ENCODE results near the gene TPGS2.
"Not testable (repeated sequence)": the region's sequence is repeated elsewhere in the genome, so short reads cannot be mapped to it uniquely, and the experiment has no call there.

The TPGS2 gene

DNA sequence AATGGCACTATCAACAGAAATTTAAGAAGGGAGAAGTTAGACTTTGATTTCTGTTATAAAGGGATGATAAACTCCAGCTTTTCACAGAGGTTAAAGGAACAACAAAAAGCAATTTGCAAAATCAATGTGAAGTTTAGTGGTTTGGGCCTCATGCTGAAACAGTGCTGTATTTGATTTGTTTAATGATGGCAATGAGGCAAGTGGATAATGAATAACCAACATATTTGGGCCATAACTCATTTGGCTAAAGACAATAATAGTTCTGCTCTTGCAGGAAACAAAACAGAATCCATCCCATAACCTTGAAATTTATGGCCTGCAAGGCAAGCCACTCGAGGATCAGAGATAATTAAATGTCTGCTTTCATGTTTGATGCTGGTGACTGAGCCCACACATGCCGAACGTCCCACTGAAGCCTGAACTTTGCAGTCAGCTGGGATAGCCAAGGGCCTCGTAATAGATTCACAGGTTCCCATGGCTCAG lies 56.5 kb downstream of the TPGS2 start:
- DNase-seq (ENCODE audit: low spot score): no peak

DNA sequence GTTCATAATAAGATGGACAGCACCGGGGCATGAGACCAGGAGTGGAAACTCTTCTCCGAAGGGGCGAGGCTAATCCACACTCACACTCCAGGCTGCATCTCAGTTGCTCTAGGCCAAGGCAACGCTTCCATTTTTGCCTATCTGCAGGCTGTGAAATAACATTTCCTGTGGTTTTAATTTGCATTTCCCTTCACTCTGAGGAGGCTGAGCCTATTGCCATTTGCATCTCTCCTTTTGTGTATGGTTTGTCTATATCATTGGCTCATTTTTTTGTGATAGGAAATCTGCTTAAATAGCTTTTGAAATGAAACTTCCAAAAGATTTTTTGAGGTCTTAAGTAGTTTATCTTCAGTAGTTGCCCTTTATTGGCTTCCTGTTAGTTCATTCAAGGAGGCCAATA lies 57.6 kb downstream of the TPGS2 start:
- DNase-seq (ENCODE audit: low spot score): no peak

DNA sequence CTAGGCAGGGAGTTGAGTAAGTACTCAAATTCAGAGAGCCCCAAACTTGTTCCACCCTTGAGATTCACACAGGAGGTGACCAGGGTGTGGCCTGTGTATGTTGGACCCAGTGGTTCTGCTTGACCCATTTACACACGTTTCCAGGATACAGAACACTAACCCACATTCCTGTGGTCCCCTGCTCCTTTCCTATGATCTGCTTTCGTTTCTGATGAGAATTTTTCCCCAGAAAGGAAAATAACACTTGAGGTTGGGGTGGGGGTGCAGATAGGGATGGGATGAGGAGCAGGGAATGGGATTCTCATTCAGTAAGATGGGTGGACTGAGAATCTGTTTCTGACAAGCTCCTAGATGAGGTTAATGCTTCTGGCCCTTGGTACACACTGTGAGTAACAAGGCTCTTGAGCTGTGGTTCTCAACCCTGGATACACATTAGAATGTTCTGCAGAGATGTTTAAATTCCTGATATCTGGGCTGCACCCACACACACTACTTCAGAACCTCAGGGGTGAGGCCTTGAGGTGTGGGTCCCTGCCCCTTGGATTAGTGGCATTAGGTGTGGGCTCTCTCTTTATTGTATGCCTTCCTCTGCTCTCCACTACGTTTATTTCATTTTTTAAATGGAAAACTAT lies 58.4 kb downstream of the TPGS2 start:
- no peak for DNase-seq (ENCODE audit: low spot score)

DNA sequence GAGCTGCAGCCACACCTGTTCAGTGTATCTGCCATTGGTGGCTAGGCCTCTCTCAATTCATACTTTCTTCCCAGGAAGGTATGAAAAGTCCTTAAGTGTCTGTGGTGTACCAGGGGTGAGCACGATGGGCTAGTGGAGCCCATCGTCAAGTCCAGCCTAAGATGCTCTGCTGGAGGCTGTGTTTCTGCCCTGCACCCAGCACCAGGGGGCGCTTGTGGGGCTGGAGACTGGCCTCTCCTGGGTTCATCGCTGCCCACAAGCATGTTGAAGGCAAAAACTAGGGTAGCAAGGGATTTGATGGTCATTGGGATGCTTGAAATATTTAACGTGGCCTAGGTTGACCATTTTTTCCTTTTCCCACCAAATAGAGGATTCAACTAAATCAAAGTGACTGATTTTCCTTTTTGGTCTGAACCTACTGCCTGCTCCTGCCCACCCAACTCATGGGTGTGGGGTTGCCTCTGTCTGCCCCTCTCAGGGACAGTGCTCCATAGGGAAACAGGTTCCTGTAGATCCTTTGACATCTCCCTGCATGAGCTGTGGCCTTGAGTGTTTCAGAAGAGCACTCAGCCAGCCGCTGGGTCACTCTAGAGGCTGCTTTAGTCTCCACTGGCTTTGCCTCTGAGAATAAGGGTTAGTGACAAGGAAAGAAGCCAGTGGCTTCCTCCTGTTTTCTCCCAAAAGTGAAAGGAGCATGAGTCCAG lies 59.0 kb downstream of the TPGS2 start:
- no peak for DNase-seq (ENCODE audit: low spot score)

DNA sequence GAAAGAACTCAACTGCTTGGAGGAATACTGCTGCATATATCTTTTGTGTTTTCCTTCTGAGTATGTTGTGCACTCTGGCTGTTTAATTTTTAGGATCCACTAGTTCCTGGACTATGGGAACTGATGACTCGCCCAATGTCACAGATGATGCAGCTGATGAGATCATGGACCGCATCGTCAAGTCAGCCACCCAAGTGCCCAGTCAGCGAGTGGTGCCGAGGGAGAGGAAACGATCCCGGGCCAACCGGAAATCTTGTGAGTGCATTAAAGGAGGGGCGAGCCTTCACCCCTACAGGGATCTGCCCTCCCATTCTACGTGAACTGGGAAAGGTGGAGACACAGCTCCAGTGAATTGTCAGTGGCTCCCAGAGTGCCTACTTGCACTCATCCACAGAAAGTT lies 59.6 kb downstream of the TPGS2 start:
- no peak for DNase-seq (ENCODE audit: low spot score)

DNA sequence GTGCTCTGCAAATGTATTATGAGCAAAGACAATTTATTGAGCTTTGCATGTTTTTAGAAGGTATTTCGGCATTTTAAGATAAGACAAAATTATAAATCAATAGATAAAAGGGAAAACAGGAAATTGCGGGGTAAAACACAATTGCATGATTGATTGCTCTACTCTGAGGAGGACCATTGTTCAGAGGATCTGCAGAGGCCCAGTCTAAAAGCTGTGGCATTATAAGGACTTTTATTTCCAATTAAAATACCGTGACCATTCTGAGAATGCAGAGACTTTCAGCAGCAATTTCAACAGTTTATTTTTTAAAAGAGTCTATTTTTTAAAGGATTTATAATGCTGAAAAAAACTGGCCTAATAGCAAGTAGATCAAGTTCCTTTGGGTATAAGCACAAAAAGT lies 62.0 kb downstream of the TPGS2 start:
- no peak for DNase-seq (ENCODE audit: low spot score)

DNA sequence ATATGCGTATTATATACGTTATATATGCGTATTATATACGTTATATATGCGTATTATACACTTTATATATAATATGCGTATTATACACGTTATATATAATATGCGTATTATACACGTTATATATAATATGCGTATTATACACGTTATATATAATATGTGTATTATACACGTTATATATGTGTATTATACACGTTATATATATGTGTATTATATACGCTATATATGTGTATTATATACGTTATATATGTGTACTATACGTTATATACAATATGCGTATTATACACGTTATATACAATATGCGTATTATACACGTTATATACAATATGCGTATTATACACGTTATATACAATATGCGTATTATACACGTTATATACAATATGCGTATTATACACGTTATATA lies 65.8 kb downstream of the TPGS2 start:
- DNase-seq (ENCODE audit: low spot score): not testable (repeated sequence)

DNA sequence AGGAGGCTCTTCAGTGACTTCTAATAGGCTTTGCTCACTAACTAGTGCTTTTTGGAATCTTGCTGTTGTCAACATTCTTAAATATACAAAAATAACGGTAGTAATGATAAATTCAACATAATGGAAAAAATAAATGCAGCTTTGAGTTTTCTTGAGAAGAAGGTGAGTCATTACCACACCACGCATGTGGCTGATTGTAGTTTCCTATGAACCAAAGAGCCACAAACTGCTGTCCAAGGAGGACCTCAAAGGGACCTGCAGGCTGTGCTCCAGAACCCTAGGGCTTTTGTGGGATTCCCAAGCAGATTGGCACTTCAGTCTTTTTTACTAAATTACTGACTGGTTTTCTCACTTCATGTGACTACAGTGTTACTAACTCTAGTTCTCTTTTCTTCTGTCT lies 66.7 kb downstream of the TPGS2 start:
- no peak for DNase-seq (ENCODE audit: low spot score)

DNA sequence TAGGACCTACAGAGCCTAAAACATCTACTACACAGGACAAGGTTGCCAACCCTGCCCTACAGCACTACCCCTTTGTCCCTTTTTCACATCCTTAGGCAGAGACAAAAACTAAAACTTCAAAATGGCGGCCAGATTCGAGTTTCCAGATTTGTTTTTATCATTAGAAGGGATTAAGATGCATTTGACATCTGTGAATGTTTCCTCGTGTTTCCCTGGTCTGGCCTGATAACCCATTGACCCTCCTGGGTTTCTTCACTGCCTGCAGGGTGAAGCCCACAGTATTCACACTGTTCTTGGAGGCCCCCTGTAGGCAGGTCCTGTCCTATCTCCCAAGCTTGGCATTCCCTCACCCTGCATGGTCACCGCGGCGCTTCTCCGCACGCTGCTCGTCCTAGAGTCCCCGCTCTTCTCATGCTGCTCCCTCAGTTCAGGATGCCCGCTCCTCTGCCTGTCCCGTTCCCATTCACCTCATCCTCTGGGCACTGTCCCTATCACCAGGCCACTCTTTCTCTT lies 67.6 kb downstream of the TPGS2 start:
- no peak for DNase-seq (ENCODE audit: low spot score)

DNA sequence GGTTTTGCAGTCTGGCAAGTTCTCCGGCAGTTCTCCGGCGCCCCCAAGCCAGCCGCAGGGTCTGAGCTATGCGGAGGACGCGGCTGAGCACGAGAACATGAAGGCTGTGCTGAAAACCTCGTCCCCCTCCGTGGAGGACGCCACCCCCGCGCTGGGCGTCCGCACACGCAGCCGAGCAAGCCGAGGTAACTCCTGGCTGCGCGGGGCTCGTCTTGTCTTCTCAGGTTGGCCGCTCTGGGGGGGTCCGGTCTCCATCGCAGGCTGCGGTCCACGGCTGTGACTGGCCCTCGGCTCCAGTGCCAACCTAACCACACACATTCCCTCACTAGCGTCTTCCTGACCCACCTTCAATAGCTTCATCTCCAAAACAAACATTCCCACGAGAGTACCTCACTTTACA lies 68.2 kb downstream of the TPGS2 start:
- DNase-seq (ENCODE audit: low spot score): no peak

DNA sequence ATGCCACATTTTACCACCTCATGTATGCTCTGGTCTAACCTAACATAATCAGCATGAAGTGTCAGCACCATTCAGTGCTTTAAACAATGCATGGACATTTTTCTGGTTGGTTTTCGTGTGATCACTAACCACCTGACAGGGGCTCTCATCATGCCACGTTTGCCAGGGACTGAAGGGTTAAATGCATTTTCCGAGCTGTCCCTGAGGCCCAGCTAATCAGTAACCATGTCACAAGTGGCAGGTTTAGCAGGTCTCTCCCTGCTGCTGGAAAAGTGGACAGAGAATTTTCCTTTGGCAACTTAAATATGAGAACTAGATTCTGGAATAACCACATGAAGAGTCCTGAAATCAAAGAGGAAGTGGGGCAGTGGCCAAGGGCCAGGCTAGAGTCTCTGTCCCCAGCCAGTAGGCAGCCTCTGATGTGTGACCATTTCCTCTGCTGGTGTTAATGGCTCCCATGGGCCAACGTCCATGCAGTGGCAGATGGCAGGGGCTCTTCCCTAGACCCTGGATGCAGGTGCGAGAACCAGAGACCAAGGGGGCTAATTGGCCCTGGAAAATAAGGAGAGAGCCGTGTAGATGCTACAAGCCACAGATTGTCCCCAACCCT lies 69.5 kb downstream of the TPGS2 start:
- no peak for DNase-seq (ENCODE audit: low spot score)

DNA sequence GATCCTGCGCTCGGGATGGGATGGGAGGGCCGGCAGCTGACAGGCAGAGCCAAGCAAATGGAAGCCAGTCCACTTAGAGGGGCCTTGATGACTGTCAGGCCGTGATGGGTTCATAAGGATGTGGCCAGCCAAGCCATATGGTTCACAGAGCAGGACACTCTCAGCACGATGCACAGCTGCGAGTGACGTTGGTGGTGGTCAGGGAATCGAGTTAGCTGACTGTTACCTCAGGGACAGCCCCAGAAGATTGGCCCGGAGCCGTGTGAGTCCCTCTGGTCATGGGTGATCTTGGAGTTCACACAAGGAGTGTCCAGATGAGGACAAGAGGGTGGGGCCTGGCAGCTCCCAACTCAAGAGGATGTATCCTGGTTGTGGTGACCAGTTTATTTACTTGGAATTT lies 70.2 kb downstream of the TPGS2 start:
- DNase-seq (ENCODE audit: low spot score): no peak

DNA sequence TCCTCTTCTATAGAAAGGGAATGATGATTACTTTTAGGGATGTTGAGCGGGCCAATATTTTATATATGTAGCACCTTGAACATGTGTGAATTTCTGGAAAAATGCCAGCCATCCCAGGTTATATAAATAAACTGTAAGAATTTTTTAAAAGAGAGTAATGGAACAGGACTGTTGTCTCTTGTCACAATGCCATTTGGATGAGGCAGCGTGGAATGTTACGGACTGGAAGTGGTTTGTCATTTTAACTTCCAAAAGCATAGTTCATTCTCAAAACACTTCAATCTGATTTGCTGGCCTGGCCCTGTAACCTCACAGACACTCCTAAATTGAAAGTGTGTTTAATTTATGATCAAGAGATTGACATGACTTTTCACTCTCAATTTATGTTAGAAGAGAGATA lies 70.8 kb downstream of the TPGS2 start:
- DNase-seq (ENCODE audit: low spot score): no peak

DNA sequence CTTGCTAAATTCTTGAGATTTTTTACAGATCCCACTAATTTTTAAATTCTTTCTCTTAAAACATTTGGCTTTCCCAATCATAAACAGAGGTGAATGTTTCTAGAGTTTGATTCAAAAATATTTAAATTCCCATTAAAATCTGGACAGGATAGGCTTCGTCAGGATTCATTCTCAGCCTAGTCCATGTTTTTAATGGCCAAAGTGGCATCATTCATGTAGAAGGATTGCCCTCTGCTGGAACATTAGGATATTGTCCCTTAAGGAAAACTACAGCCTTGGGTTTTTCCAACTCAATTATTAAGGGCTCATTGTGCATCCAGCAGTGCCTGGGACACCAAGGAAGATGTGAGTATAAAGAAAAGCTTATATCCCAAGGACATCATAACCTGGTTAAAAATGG lies 71.7 kb downstream of the TPGS2 start:
- DNase-seq (ENCODE audit: low spot score): no peak

DNA sequence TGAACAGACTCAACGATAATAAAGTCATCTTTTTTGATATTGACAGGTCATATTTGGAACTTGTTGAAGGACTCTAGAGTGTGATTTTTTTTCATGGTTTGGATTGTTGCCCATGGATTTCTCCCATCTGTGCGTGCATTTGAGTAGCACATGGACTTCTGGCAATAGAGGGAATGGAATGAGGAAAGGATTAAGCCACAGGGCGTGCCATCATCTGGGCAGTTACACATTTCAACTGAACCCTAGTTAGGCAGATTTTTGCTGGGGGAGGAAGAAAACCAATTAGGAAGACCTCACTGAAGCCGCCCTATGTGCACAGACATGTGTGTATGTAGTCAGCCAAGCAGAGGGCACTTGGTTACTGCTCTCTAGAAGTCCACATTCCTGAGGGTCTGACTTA lies 72.6 kb downstream of the TPGS2 start:
- no peak for DNase-seq (ENCODE audit: low spot score)

DNA sequence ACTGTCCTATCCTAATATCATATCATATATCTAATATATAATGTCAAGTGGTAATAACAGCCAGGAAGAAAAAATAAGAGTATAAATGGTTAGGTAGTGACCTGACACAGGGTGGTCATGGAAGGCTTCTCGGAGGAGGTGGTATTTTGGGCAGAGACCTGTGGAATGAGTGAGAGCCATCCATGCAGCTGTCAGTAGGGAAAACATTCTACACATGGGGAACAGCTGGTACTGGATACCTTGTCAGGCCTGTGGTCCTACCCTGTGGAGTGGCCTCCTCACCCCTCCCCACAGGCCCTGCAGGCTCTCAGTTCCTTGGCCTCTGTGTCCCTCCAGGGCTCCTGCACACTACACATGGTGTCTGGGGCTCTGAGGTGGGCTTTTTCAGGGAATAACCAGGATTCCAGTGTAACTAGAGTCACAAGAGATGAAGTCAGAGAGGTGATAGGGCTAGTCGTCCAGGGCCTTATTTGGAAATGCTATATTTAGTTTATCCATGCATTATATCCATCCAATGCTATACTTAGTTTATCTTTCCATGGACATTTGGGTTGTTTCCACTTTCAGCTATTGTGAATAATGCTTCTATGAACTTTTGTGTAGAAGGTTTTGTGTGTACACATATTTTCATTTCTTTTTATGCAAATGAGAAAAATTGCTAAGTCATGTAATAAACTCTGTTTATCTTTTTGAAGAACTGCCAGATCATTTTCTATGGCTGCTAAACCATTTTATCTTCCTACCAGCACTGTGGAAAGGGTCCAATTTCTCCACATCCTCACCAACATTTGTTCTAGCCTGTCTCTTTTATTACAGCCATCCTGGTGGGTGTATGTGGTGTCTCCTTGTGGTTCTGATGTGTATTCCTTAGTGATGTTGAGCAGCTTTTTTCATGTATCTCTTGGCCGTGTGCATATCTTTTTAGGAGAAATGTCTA lies 75.6 kb downstream of the TPGS2 start:
- no peak for DNase-seq (ENCODE audit: low spot score)

DNA sequence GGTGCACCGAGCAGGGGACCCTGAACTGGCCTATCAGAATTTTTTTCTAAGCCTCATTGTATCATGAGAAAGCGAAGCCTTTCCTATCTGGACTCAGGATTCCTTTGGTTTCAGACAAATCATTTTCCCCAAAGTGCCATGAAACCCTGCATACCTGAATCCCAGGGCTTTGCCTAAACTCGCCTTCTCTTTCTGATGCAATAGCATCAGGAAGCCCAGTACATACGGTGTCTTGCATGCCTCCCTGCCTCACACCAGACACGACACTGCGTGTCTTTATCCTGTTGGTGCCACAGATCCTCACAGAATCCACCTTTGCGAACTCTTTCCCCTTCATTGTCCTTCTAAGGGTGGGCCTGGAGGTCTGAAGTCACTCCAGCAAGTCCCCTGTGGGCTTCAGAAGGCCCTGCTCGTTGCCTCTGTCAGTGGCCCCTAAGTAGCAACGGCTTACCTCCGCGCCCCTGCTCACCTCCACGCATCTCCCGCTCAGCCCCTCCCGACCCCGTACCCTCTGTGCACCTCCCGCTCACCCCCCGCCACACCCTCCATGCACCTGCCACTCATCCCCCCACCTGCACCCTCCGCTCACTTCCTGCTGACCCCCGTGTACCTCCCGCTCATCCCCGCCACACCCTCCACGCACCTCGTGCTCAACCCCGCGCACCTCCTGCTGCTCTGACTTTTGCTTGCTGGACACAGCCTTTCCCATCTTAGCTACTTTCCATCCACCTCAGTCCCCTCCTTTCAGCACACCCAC lies 83.4 kb downstream of the TPGS2 start:
- DNase-seq (ENCODE audit: low spot score): no peak

DNA sequence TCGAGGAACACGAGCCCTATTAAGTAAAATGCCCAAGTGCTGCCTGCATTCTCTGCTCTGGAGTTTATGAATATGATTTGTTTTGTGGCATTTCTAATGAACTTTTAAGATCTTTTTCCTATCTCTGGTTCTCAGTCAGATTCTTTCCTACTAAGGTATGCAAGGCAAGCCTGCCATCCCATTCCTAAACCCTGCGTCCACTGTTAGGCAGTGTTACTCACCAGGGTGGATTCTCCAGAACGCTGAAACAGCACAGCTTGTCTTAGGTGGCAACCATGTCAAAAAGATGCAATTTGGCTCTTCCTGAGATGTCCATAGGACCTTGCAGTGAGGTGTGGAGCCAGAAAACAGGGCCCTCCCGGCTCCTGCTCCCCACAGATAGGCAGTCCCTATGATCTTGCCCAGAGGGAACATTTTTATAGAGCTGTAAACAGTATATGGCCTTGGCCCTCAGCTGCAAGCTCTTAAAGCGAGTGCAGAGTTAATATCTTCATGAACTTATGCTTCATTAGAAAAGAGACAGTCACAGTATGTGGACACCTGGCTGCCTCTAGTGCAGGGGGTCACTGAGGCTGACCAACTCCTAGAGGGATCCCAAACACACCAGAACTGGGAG lies 84.4 kb downstream of the TPGS2 start:
- DNase-seq (ENCODE audit: low spot score): no peak

All from CD4-positive, alpha-beta T cell treated with Interleukin-2 at 100 ng/mL for 4 hours (primary cell).